Nephron (organoid): ENCODE measurements around the gene RALGPS1.

Experiments
- H3K27ac Mint-ChIP-seq, 3 experiments: 2 replicates each; pipeline ENCODE4 v1.8.0; 2020; ENCODE audit warnings: mixed read lengths in 3 of 3, mild to moderate bottlenecking in 2 of 3, moderate library complexity in 1 of 3
- H3K27me3 Mint-ChIP-seq: 2 replicates; pipeline ENCODE4 v1.8.0; 2021; ENCODE audit warnings: low read depth, mild to moderate bottlenecking, moderate library complexity, mixed read lengths
- H3K36me3 Mint-ChIP-seq: 2 replicates; pipeline ENCODE4 v1.8.0; 2020; ENCODE audit warnings: low read depth, mixed read lengths
- H3K4me1 Mint-ChIP-seq: 2 replicates; pipeline ENCODE4 v1.8.0; 2020; ENCODE audit warnings: mixed read lengths
- H3K4me3 Mint-ChIP-seq, 3 experiments: 2 replicates each; pipeline ENCODE4 v1.8.0; 2020; ENCODE audit warnings: mild to moderate bottlenecking in 3 of 3, mixed read lengths in 3 of 3, moderate library complexity in 2 of 3
- H3K9me3 Mint-ChIP-seq: 2 replicates; pipeline ENCODE4 v1.8.0; 2020; ENCODE audit warnings: mixed read lengths
- TF ChIP-seq, protein P1 (sequence below), 3 experiments: fragments of 200-600 bp; sonication (generic); IDR thresholded peaks; one replicate each; pipeline ENCODE4 v1.5.0; 2021; ENCODE audit warnings: antibody characterized with exemption in 3 of 3; ENCODE audit not compliant: unreplicated experiment in 3 of 3

Gene RALGPS1

DNA sequence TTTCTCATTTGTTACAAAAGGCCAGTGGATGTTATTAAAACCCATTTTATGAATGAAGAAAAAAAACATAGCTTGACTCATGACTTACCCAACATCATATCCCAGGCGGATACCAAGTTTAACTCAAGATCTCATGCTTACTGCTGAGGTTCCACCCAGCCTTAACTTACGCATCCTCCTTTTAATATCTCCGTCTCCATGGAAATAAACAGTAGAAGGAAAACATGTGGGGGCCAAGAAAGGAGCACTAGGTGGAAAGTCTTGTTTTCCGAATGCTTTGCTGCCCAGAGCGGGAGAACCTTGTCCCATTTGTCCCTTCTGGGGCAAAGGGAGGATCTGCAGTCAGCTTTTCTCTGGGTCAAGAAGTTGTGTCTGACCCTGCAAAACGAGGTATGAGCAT lies 163.8 kb downstream of the RALGPS1 start:
- H3K36me3 Mint-ChIP-seq, result no peaks in the 10 kb centered on the region
- no peaks in the 10 kb centered on the region for H3K9me3 Mint-ChIP-seq
- TF ChIP-seq, protein P1, sequence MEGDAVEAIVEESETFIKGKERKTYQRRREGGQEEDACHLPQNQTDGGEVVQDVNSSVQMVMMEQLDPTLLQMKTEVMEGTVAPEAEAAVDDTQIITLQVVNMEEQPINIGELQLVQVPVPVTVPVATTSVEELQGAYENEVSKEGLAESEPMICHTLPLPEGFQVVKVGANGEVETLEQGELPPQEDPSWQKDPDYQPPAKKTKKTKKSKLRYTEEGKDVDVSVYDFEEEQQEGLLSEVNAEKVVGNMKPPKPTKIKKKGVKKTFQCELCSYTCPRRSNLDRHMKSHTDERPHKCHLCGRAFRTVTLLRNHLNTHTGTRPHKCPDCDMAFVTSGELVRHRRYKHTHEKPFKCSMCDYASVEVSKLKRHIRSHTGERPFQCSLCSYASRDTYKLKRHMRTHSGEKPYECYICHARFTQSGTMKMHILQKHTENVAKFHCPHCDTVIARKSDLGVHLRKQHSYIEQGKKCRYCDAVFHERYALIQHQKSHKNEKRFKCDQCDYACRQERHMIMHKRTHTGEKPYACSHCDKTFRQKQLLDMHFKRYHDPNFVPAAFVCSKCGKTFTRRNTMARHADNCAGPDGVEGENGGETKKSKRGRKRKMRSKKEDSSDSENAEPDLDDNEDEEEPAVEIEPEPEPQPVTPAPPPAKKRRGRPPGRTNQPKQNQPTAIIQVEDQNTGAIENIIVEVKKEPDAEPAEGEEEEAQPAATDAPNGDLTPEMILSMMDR (IDR thresholded peaks at IDR 0.05; ENCODE audit: unreplicated experiment in 3 of 3), result no peak
- H3K27ac Mint-ChIP-seq, result no peak overlapping the region
- H3K4me3 Mint-ChIP-seq, result no peak overlapping the region
- peaks cover 7% of the 10 kb centered on the region for H3K4me1 Mint-ChIP-seq
- peaks cover 11% of the 10 kb centered on the region for H3K27me3 Mint-ChIP-seq

GRCh38 chr9:127078988-127079387 lies 164.4 kb downstream of the RALGPS1 start:
- Mint-ChIP-seq H3K9me3 (no peaks in the 10 kb centered on the region), H3K27me3 (peaks cover 11% of the 10 kb centered on the region), H3K36me3 (no peaks in the 10 kb centered on the region), H3K4me1 (peaks cover 7% of the 10 kb centered on the region), H3K27ac (no peak overlapping the region), H3K4me3 (no peak overlapping the region)
- TF ChIP-seq, protein P1 (IDR thresholded peaks at IDR 0.05; ENCODE audit: unreplicated experiment in 3 of 3), result no peak

GRCh38 chr9:127079446-127080140 lies 165.0 kb downstream of the RALGPS1 start:
- no peaks in the 10 kb centered on the region for H3K9me3 Mint-ChIP-seq
- no peaks in the 10 kb centered on the region for H3K36me3 Mint-ChIP-seq
- no peak overlapping the region for H3K27ac Mint-ChIP-seq
- peaks cover 11% of the 10 kb centered on the region for H3K27me3 Mint-ChIP-seq
- peaks cover 7% of the 10 kb centered on the region for H3K4me1 Mint-ChIP-seq
- TF ChIP-seq, protein P1 (IDR thresholded peaks at IDR 0.05; ENCODE audit: unreplicated experiment in 3 of 3), result no peak
- no peak overlapping the region for H3K4me3 Mint-ChIP-seq

- Mint-ChIP-seq H3K27me3 (peaks cover 14% of the 10 kb centered on the region), H3K27ac (no peak overlapping the region), H3K9me3 (no peaks in the 10 kb centered on the region), H3K4me3 (no peak overlapping the region), H3K36me3 (peaks cover under 1% of the 10 kb centered on the region), H3K4me1 (peaks cover 13% of the 10 kb centered on the region)
- TF ChIP-seq, protein P1 (IDR thresholded peaks at IDR 0.05; ENCODE audit: unreplicated experiment in 3 of 3), result no peak
Observed at GRCh38 chr9:127081250-127082185, 166.9 kb downstream of the RALGPS1 start.

DNA sequence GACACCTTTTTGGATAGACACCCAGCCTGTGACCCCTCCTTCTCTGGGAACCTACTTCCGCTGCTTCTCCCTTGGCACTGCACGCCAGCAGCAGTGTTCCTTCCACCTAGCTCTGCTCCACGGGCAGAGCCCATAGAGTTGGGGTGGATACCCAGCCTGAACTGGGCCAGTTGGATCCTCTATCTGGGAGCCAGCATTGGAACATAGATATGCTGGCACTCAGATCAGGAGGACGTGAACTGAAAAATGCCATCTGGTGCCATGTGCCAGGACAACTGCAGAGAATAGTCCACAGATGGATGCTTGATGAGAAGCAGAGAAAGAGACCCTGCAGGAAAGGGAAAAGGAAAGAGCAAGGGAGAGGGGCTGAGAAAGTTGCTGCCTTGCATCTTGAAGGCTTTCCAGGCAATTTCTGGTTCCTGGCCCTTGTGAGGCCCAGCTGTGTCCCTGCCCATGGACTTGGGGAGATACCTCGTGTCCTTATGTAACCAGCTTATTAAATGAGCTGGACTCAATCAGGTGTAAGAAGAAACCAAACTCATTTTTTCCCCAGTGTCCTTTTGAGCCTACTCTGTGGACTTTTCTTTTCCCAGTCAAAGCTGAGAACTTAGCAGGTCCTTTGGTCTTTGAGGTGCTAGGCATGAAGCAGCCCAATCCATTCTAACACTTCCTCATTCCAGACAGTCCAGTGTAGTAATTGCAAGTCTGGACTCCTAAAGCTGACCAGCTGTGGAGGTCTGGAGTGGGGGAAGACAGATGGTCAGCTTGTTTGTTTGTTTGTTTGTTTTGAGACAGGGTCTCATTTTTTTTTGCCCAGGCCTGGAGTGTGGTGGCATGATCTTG lies 168.8 kb downstream of the RALGPS1 start:
- H3K4me1 Mint-ChIP-seq, result peaks cover 14% of the 10 kb centered on the region
- no peak overlapping the region for H3K4me3 Mint-ChIP-seq
- TF ChIP-seq, protein P1 (IDR thresholded peaks at IDR 0.05; ENCODE audit: unreplicated experiment in 3 of 3), result no peak
- peaks cover 9% of the 10 kb centered on the region for H3K27me3 Mint-ChIP-seq
- peaks cover 14% of the 10 kb centered on the region for H3K36me3 Mint-ChIP-seq
- no peak overlapping the region for H3K27ac Mint-ChIP-seq
- no peaks in the 10 kb centered on the region for H3K9me3 Mint-ChIP-seq
